H1 (cell line): ENCODE measurements around the gene SAG.

Source experiments
- CHD2 ChIP-seq: IDR thresholded peaks from 2 replicates; pipeline ENCODE4 v1.6.1; 2012; ENCODE audit warnings: low read length, improper control_type of control experiment
- EP300 ChIP-seq, 2 experiments: IDR thresholded peaks; 1 replicate in 1 of 2; 2 replicates in 1 of 2; pipeline ENCODE4 v1.6.1; 2011 to 2012; ENCODE audit warnings: low read depth in 2 of 2, low read length in 2 of 2, mild to moderate bottlenecking in 2 of 2, borderline replicate concordance in 1 of 2, inconsistent platforms in 1 of 2, moderate library complexity in 1 of 2
- GTF2F1 ChIP-seq: IDR thresholded peaks from 2 replicates; pipeline ENCODE4 v1.6.1; 2012; ENCODE audit warnings: low read depth, low read length, improper control_type of control experiment, borderline replicate concordance
- POLR2AphosphoS5 ChIP-seq: IDR thresholded peaks from 2 replicates; pipeline ENCODE4 v1.6.1; 2011; ENCODE audit warnings: low read depth, low read length
- SIN3A ChIP-seq, 2 experiments: IDR thresholded peaks in 1 of 2; conservative IDR thresholded peaks in 1 of 2; 2 replicates each; pipeline ENCODE4 v1.6.1; 2011 to 2012; ENCODE audit warnings: low read length in 2 of 2, improper control_type of control experiment in 1 of 2, low read depth in 1 of 2, mild to moderate bottlenecking in 1 of 2
- SRF ChIP-seq: IDR thresholded peaks from 2 replicates; pipeline ENCODE4 v1.6.1; 2011; ENCODE audit warnings: mild to moderate bottlenecking, low read depth, low read length, moderate library complexity
- TF ChIP-seq, protein P1 (sequence below), 3 experiments: IDR thresholded peaks; 1 replicate in 2 of 3; 2 replicates in 1 of 3; pipeline versions ENCODE4 v1.5.1 to v1.6.1; 2011; ENCODE audit warnings: low read length in 3 of 3, mild to moderate bottlenecking in 3 of 3, inconsistent platforms in 2 of 3, low read depth in 1 of 3, moderate library complexity in 1 of 3; ENCODE audit not compliant: insufficient read depth in 1 of 3; ENCODE audit errors: control extremely low read depth in 1 of 3

DNA sequence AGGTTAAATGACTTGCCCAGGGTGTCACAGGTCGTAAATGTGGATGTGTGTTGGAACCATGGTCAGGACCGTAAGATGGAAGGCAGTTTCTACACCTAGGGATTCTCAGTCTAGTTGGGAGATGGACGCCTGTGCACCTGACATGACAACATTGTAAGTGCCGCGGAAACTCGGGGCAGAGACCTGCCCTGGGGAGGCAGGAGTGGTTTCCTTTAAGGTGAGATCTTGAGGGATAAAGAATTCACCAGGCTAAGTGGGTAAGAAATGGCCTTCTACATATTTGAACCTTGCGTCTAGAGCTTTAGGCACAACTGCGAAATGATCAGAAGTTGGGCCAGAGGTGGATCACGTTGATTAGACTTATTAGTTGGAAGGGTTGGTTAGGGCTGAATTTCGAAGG lies 48.3 kb downstream of the SAG start:
- TF ChIP-seq SRF (no peak), GTF2F1 (no peak), POLR2AphosphoS5 (no peak), CHD2 (no peak), SIN3A (conservative IDR thresholded peaks at IDR 0.05 in 1 of 2, IDR thresholded peaks at IDR 0.05 in 1 of 2; ENCODE audit: low read depth in 1 of 2, low read length in 2 of 2) (no peak), EP300 (IDR thresholded peaks at IDR 0.05; ENCODE audit: borderline replicate concordance in 1 of 2, low read depth in 2 of 2, low read length in 2 of 2) (no peak)
- TF ChIP-seq, protein P1, sequence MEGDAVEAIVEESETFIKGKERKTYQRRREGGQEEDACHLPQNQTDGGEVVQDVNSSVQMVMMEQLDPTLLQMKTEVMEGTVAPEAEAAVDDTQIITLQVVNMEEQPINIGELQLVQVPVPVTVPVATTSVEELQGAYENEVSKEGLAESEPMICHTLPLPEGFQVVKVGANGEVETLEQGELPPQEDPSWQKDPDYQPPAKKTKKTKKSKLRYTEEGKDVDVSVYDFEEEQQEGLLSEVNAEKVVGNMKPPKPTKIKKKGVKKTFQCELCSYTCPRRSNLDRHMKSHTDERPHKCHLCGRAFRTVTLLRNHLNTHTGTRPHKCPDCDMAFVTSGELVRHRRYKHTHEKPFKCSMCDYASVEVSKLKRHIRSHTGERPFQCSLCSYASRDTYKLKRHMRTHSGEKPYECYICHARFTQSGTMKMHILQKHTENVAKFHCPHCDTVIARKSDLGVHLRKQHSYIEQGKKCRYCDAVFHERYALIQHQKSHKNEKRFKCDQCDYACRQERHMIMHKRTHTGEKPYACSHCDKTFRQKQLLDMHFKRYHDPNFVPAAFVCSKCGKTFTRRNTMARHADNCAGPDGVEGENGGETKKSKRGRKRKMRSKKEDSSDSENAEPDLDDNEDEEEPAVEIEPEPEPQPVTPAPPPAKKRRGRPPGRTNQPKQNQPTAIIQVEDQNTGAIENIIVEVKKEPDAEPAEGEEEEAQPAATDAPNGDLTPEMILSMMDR (IDR thresholded peaks at IDR 0.05; ENCODE audit: control extremely low read depth in 1 of 3, insufficient read depth in 1 of 3, low read depth in 1 of 3, low read length in 3 of 3): no peak
